Measurements from ENCODE around the gene SCN9A. TPM values are rescaled to one million over a fixed set of nuclear protein-coding genes. Genes with fewer than 3 reads are reported as not detected.
"Not testable (repeated sequence)": the region's sequence is repeated elsewhere in the genome, so short reads cannot be mapped to it uniquely, and the experiment has no call there.

Gene SCN9A
- total RNA-seq, 2 donors from 2014 or later, result 1.8 to 6.4 TPM

- ATAC-seq, result no peak
- DNase-seq, result no peak
- intact Hi-C loops (cut with DNase I), result no loop called here
These were observed 34.3 kb downstream of the SCN9A start for GRCh38 chr2:166341426-166341825.

GRCh38 chr2:166338831-166339339 lies 36.9 kb downstream of the SCN9A start:
- no peak for DNase-seq
- ATAC-seq, result no peak
- intact Hi-C loops (cut with DNase I), result no loop called here

- DNase-seq (no peak), ATAC-seq (no peak)
- intact Hi-C loops (cut with DNase I), result no loop called here
These were observed 37.8 kb downstream of the SCN9A start for GRCh38 chr2:166337932-166338331.

GRCh38 chr2:166335284-166335683 lies 40.5 kb downstream of the SCN9A start:
- intact Hi-C loops (cut with DNase I), result no loop called here
- DNase-seq, result no peak
- ATAC-seq, result no peak

- DNase-seq (no peak), ATAC-seq (no peak)
- intact Hi-C loops (cut with DNase I), result no loop called here
These were observed 40.9 kb downstream of the SCN9A start for GRCh38 chr2:166334805-166335204.

GRCh38 chr2:166333801-166334200 lies 41.9 kb downstream of the SCN9A start:
- intact Hi-C loops (cut with DNase I), result no loop called here
- no peak for DNase-seq

GRCh38 chr2:166332106-166332505 lies 43.6 kb downstream of the SCN9A start:
- no peak for DNase-seq
- intact Hi-C loops (cut with DNase I), result no loop called here
- no peak for ATAC-seq

More at GRCh38 chr2:166333801-166334200, 41.9 kb downstream of the SCN9A start:
- no peak for ATAC-seq

GRCh38 chr2:166331468-166331867 lies 44.3 kb downstream of the SCN9A start:
- intact Hi-C loops (cut with DNase I), result no loop called here
- DNase-seq (no peak), ATAC-seq (no peak)

GRCh38 chr2:166329465-166329864 lies 46.3 kb downstream of the SCN9A start:
- no peak for DNase-seq
- intact Hi-C loops (cut with DNase I), result no loop called here
- no peak for ATAC-seq

- intact Hi-C loops (cut with DNase I), result no loop called here
These were observed 47.6 kb downstream of the SCN9A start for GRCh38 chr2:166328147-166328546.

GRCh38 chr2:166321076-166321475 lies 54.7 kb downstream of the SCN9A start:
- ATAC-seq, result no peak
- intact Hi-C loops (cut with DNase I), result no loop called here
- no peak for DNase-seq

More at GRCh38 chr2:166328147-166328546, 47.6 kb downstream of the SCN9A start:
- DNase-seq (no peak), ATAC-seq (no peak)

GRCh38 chr2:166314022-166314759 lies 61.6 kb downstream of the SCN9A start:
- DNase-seq (no peak), ATAC-seq (no peak)
- intact Hi-C loops (cut with DNase I), result no loop called here

- DNase-seq; intact Hi-C loops (cut with DNase I); ATAC-seq: not testable (repeated sequence)
These were observed 62.9 kb downstream of the SCN9A start for GRCh38 chr2:166312863-166313262.

GRCh38 chr2:166307326-166307725 lies 68.4 kb downstream of the SCN9A start:
- no peak for ATAC-seq
- no peak for DNase-seq
- intact Hi-C loops (cut with DNase I), result no loop called here

GRCh38 chr2:166304656-166305055 lies 71.1 kb downstream of the SCN9A start:
- no peak for DNase-seq
- intact Hi-C loops (cut with DNase I), result no loop called here
- ATAC-seq, result no peak

GRCh38 chr2:166302036-166302435 lies 73.7 kb downstream of the SCN9A start:
- intact Hi-C loops (cut with DNase I), result no loop called here
- DNase-seq (no peak), ATAC-seq (no peak)

- ATAC-seq, result no peak
- intact Hi-C loops (cut with DNase I), result no loop called here
- DNase-seq, result no peak
These were observed 77.8 kb downstream of the SCN9A start for GRCh38 chr2:166297951-166298350.

GRCh38 chr2:166293984-166294383 lies 81.8 kb downstream of the SCN9A start:
- ATAC-seq (no peak), DNase-seq (no peak)
- intact Hi-C loops (cut with DNase I), result no loop called here

GRCh38 chr2:166285215-166285614 lies 90.5 kb downstream of the SCN9A start:
- no peak for ATAC-seq
- DNase-seq, result no peak
- intact Hi-C loops (cut with DNase I), result no loop called here

- no peak for ATAC-seq
These were observed 91.4 kb downstream of the SCN9A start for GRCh38 chr2:166284359-166284758.

GRCh38 chr2:166282154-166282553 lies 93.6 kb downstream of the SCN9A start:
- ATAC-seq, result no peak

More at GRCh38 chr2:166284359-166284758, 91.4 kb downstream of the SCN9A start:
- no peak for DNase-seq
- intact Hi-C loops (cut with DNase I), result no loop called here

More at GRCh38 chr2:166282154-166282553, 93.6 kb downstream of the SCN9A start:
- intact Hi-C loops (cut with DNase I), result no loop called here
- no peak for DNase-seq

All from left cardiac atrium (tissue), 4 donors.